GM23338 (cell line): ENCODE measurements around the gene S100P. TPM values are rescaled to one million over a fixed set of nuclear protein-coding genes. Genes with fewer than 3 reads are reported as not detected.

Experiments
- ATAC-seq: fragments of 200-7000 bp; cut with Tn5 transposase; 3 replicates; pipeline ENCODE4 v1.9.1; 2020
- DNase-seq: peaks from one replicate; pipeline ENCODE4 v3.0.0-alpha.2; 2015; ENCODE audit warnings: low spot score
- H2AFZ ChIP-seq: fragments of 200-600 bp; sonication (generic); 2 replicates; pipeline ENCODE4 v1.8.0; 2016; ENCODE audit warnings: antibody characterized with exemption, mild to moderate bottlenecking, moderate library complexity
- H3F3A ChIP-seq: fragments of 200-600 bp; sonication (generic); replicated peaks from 2 replicates; pipeline ENCODE4 v1.8.0; 2017; ENCODE audit warnings: antibody characterized with exemption, mixed run types, low read depth
- H3K27ac ChIP-seq: fragments of 200-600 bp; sonication (generic); 2 replicates; pipeline ENCODE4 v1.6.1; 2016; ENCODE audit warnings: low read depth
- H3K27me3 ChIP-seq: fragments of 200-600 bp; sonication (generic); 2 replicates; pipeline ENCODE4 v1.8.0; 2016; ENCODE audit warnings: mild to moderate bottlenecking, mixed run types, moderate library complexity; ENCODE audit not compliant: insufficient read depth
- H3K36me3 ChIP-seq: fragments of 200-600 bp; sonication (generic); 2 replicates; pipeline ENCODE4 v1.8.0; 2016; ENCODE audit warnings: mild to moderate bottlenecking; ENCODE audit not compliant: insufficient read depth
- H3K4me1 ChIP-seq: fragments of 200-600 bp; sonication (generic); 2 replicates; pipeline ENCODE4 v1.8.0; 2016; ENCODE audit warnings: mild to moderate bottlenecking, moderate library complexity; ENCODE audit not compliant: insufficient read depth
- H3K4me2 ChIP-seq: fragments of 200-600 bp; sonication (generic); 2 replicates; pipeline ENCODE4 v1.7.1; 2017; ENCODE audit warnings: mixed run types
- H3K4me3 ChIP-seq: fragments of 200-600 bp; sonication (generic); 2 replicates; pipeline ENCODE4 v1.6.1; 2016; ENCODE audit warnings: mixed run types
- H3K79me2 ChIP-seq: fragments of 200-600 bp; sonication (generic); replicated peaks from 2 replicates; pipeline ENCODE4 v1.8.0; 2017; ENCODE audit warnings: mild to moderate bottlenecking; ENCODE audit not compliant: insufficient read depth
- H3K9me2 ChIP-seq: fragments of 200-600 bp; sonication (generic); 2 replicates; pipeline ENCODE4 v1.8.0; 2017; ENCODE audit not compliant: insufficient read depth
- H4K20me1 ChIP-seq: fragments of 200-600 bp; sonication (generic); replicated peaks from 2 replicates; pipeline ENCODE4 v1.8.0; 2017; ENCODE audit warnings: mild to moderate bottlenecking; ENCODE audit not compliant: insufficient read depth
- H3K27ac Mint-ChIP-seq: 2 replicates; pipeline ENCODE4 v1.8.0; 2020; ENCODE audit warnings: inconsistent platforms, mild to moderate bottlenecking, moderate library complexity, mixed read lengths
- H3K27me3 Mint-ChIP-seq: 3 replicates; pipeline ENCODE4 v1.8.0; 2022; ENCODE audit warnings: low read depth, mild to moderate bottlenecking, moderate library complexity, mixed read lengths, inconsistent platforms; ENCODE audit not compliant: insufficient read depth, poor library complexity
- H3K36me3 Mint-ChIP-seq: 3 replicates; pipeline ENCODE4 v1.8.0; 2021; ENCODE audit warnings: low read depth, mild to moderate bottlenecking, inconsistent platforms, moderate library complexity, mixed read lengths
- H3K4me1 Mint-ChIP-seq: 3 replicates; pipeline ENCODE4 v1.8.0; 2020; ENCODE audit warnings: mild to moderate bottlenecking, inconsistent platforms, mixed read lengths
- H3K4me3 Mint-ChIP-seq: 3 replicates; pipeline ENCODE4 v1.8.0; 2021; ENCODE audit warnings: moderate library complexity, mild to moderate bottlenecking, inconsistent platforms, mixed read lengths
- H3K9me3 Mint-ChIP-seq: 3 replicates; pipeline ENCODE4 v1.8.0; 2020; ENCODE audit warnings: moderate library complexity, mild to moderate bottlenecking, inconsistent platforms, mixed read lengths
- CREB1 ChIP-seq: fragments of 250-450 bp; sonication (Bioruptor Pico); IDR thresholded peaks from 2 replicates; pipeline ENCODE4 v1.5.0; 2020; ENCODE audit warnings: low read depth, mild to moderate bottlenecking, moderate library complexity
- EZH2 ChIP-seq: fragments of 200-600 bp; sonication (generic); IDR thresholded peaks from one replicate; pipeline ENCODE4 v1.8.0; 2017; ENCODE audit warnings: antibody characterized with exemption, mild to moderate bottlenecking, low read depth; ENCODE audit not compliant: unreplicated experiment
- EZH2phosphoT487 ChIP-seq: fragments of 200-600 bp; sonication (generic); IDR thresholded peaks from one replicate; pipeline ENCODE4 v1.8.1; 2018; ENCODE audit warnings: antibody characterized with exemption; ENCODE audit not compliant: unreplicated experiment
- JUNB ChIP-seq: IDR thresholded peaks from one replicate; pipeline ENCODE4 v1.6.1; 2016; ENCODE audit warnings: antibody characterized with exemption; ENCODE audit not compliant: unreplicated experiment
- NANOG ChIP-seq: IDR thresholded peaks from 2 replicates; pipeline ENCODE4 v1.6.1; 2016; ENCODE audit warnings: antibody characterized with exemption, borderline replicate concordance
- POLR2AphosphoS5 ChIP-seq: IDR thresholded peaks from 2 replicates; pipeline ENCODE4 v1.6.1; 2016; ENCODE audit warnings: antibody characterized with exemption, low read depth
- STAT1 ChIP-seq: IDR thresholded peaks from one replicate; pipeline ENCODE4 v1.6.1; 2016; ENCODE audit warnings: antibody characterized with exemption; ENCODE audit not compliant: unreplicated experiment
- ZNF114 ChIP-seq: fragments of 250-450 bp; sonication (Bioruptor Pico); IDR thresholded peaks from 2 replicates; pipeline ENCODE4 v1.5.0; 2020; ENCODE audit warnings: mild to moderate bottlenecking, moderate library complexity
- ZNF331 ChIP-seq: fragments of 250-450 bp; sonication (Bioruptor Pico); IDR thresholded peaks from 2 replicates; pipeline ENCODE4 v1.5.0; 2020; ENCODE audit warnings: low read depth, mild to moderate bottlenecking, moderate library complexity
- polyA plus RNA-seq: library from polyadenylated mRNA; unstranded; fragments of >200 nt; fragmentation: Nextera tagmentation; extraction: Ambion mirVana; gene quantifications from 2 replicates; pipeline ENCODE4 v1.2.1, GENCODE V29; 2016
- total RNA-seq: library from RNA; depleted of rRNA; stranded (reverse); fragments of >200 nt; shearing (Covaris generic); gene quantifications from 2 replicates; pipeline ENCODE4 v1.2.3, GENCODE V29; 2014
- TF ChIP-seq, protein P1 (sequence below): IDR thresholded peaks from one replicate; pipeline ENCODE4 v1.6.1; 2018; ENCODE audit warnings: antibody characterized with exemption; ENCODE audit not compliant: unreplicated experiment
- TF ChIP-seq, protein P2 (sequence below), 2 experiments: fragments of 200-600 bp in 1 of 2; sonication (generic) in 1 of 2; conservative IDR thresholded peaks; 2 replicates each; pipeline versions ENCODE4 v1.5.1 to v1.6.1; 2016 to 2017; ENCODE audit warnings: antibody characterized with exemption in 2 of 2, low read depth in 2 of 2, mild to moderate bottlenecking in 2 of 2, moderate library complexity in 1 of 2
- TF ChIP-seq, protein P3 (sequence below): IDR thresholded peaks from 2 replicates; pipeline ENCODE4 v1.6.1; 2016; ENCODE audit warnings: antibody characterized with exemption
- TF ChIP-seq, protein P4 (sequence below): fragments of 250-450 bp; sonication (Bioruptor Pico); IDR thresholded peaks from 2 replicates; pipeline ENCODE4 v1.5.0; 2020; ENCODE audit warnings: mild to moderate bottlenecking, moderate library complexity

S100P gene
- total and polyA plus RNA-seq, 2 experiments from 2014 or later, result 0.32 TPM; not detected in 1

DNA sequence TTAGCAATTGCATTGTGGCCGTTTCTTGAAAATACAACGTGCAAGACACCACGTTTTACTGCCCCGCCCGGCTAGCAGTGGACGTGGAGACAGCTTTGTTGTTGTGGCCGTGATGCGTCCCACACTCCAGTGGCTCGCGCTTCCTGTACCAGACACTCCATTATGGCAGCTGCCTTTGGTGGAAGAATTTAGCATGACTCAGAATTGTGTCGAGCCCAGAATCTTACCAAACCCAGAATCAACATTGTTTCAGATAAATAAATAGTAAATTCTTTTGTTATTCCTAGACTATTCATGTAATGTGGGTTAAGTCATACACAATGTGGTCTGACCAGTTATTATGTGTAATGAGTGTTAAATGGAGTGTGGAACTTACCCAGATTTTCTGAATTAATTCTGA, 25.3 kb upstream of the S100P start:
- H3K27me3 Mint-ChIP-seq, result peaks cover 10% of the 10 kb centered on the region
- H3K4me3 Mint-ChIP-seq, result no peak overlapping the region
- H3K27me3 ChIP-seq, result peaks cover 10% of the 10 kb centered on the region
- H3K4me3 ChIP-seq, result no peak overlapping the region
- TF ChIP-seq EZH2 (no peak), ZNF114 (CRISPR knock-in tag) (no peak), EZH2phosphoT487 (no peak), CREB1 (CRISPR knock-in tag) (no peak), ZNF331 (CRISPR knock-in tag) (no peak), STAT1 (no peak), NANOG (no peak), POLR2AphosphoS5 (no peak), JUNB (no peak)
- TF ChIP-seq, protein P1, sequence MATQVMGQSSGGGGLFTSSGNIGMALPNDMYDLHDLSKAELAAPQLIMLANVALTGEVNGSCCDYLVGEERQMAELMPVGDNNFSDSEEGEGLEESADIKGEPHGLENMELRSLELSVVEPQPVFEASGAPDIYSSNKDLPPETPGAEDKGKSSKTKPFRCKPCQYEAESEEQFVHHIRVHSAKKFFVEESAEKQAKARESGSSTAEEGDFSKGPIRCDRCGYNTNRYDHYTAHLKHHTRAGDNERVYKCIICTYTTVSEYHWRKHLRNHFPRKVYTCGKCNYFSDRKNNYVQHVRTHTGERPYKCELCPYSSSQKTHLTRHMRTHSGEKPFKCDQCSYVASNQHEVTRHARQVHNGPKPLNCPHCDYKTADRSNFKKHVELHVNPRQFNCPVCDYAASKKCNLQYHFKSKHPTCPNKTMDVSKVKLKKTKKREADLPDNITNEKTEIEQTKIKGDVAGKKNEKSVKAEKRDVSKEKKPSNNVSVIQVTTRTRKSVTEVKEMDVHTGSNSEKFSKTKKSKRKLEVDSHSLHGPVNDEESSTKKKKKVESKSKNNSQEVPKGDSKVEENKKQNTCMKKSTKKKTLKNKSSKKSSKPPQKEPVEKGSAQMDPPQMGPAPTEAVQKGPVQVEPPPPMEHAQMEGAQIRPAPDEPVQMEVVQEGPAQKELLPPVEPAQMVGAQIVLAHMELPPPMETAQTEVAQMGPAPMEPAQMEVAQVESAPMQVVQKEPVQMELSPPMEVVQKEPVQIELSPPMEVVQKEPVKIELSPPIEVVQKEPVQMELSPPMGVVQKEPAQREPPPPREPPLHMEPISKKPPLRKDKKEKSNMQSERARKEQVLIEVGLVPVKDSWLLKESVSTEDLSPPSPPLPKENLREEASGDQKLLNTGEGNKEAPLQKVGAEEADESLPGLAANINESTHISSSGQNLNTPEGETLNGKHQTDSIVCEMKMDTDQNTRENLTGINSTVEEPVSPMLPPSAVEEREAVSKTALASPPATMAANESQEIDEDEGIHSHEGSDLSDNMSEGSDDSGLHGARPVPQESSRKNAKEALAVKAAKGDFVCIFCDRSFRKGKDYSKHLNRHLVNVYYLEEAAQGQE, result no peak
- TF ChIP-seq, protein P2, sequence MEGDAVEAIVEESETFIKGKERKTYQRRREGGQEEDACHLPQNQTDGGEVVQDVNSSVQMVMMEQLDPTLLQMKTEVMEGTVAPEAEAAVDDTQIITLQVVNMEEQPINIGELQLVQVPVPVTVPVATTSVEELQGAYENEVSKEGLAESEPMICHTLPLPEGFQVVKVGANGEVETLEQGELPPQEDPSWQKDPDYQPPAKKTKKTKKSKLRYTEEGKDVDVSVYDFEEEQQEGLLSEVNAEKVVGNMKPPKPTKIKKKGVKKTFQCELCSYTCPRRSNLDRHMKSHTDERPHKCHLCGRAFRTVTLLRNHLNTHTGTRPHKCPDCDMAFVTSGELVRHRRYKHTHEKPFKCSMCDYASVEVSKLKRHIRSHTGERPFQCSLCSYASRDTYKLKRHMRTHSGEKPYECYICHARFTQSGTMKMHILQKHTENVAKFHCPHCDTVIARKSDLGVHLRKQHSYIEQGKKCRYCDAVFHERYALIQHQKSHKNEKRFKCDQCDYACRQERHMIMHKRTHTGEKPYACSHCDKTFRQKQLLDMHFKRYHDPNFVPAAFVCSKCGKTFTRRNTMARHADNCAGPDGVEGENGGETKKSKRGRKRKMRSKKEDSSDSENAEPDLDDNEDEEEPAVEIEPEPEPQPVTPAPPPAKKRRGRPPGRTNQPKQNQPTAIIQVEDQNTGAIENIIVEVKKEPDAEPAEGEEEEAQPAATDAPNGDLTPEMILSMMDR (conservative IDR thresholded peaks at IDR 0.05; ENCODE audit: low read depth in 2 of 2), result no peak
- TF ChIP-seq, protein P3, sequence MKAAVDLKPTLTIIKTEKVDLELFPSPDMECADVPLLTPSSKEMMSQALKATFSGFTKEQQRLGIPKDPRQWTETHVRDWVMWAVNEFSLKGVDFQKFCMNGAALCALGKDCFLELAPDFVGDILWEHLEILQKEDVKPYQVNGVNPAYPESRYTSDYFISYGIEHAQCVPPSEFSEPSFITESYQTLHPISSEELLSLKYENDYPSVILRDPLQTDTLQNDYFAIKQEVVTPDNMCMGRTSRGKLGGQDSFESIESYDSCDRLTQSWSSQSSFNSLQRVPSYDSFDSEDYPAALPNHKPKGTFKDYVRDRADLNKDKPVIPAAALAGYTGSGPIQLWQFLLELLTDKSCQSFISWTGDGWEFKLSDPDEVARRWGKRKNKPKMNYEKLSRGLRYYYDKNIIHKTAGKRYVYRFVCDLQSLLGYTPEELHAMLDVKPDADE, result no peak
- TF ChIP-seq, protein P4, sequence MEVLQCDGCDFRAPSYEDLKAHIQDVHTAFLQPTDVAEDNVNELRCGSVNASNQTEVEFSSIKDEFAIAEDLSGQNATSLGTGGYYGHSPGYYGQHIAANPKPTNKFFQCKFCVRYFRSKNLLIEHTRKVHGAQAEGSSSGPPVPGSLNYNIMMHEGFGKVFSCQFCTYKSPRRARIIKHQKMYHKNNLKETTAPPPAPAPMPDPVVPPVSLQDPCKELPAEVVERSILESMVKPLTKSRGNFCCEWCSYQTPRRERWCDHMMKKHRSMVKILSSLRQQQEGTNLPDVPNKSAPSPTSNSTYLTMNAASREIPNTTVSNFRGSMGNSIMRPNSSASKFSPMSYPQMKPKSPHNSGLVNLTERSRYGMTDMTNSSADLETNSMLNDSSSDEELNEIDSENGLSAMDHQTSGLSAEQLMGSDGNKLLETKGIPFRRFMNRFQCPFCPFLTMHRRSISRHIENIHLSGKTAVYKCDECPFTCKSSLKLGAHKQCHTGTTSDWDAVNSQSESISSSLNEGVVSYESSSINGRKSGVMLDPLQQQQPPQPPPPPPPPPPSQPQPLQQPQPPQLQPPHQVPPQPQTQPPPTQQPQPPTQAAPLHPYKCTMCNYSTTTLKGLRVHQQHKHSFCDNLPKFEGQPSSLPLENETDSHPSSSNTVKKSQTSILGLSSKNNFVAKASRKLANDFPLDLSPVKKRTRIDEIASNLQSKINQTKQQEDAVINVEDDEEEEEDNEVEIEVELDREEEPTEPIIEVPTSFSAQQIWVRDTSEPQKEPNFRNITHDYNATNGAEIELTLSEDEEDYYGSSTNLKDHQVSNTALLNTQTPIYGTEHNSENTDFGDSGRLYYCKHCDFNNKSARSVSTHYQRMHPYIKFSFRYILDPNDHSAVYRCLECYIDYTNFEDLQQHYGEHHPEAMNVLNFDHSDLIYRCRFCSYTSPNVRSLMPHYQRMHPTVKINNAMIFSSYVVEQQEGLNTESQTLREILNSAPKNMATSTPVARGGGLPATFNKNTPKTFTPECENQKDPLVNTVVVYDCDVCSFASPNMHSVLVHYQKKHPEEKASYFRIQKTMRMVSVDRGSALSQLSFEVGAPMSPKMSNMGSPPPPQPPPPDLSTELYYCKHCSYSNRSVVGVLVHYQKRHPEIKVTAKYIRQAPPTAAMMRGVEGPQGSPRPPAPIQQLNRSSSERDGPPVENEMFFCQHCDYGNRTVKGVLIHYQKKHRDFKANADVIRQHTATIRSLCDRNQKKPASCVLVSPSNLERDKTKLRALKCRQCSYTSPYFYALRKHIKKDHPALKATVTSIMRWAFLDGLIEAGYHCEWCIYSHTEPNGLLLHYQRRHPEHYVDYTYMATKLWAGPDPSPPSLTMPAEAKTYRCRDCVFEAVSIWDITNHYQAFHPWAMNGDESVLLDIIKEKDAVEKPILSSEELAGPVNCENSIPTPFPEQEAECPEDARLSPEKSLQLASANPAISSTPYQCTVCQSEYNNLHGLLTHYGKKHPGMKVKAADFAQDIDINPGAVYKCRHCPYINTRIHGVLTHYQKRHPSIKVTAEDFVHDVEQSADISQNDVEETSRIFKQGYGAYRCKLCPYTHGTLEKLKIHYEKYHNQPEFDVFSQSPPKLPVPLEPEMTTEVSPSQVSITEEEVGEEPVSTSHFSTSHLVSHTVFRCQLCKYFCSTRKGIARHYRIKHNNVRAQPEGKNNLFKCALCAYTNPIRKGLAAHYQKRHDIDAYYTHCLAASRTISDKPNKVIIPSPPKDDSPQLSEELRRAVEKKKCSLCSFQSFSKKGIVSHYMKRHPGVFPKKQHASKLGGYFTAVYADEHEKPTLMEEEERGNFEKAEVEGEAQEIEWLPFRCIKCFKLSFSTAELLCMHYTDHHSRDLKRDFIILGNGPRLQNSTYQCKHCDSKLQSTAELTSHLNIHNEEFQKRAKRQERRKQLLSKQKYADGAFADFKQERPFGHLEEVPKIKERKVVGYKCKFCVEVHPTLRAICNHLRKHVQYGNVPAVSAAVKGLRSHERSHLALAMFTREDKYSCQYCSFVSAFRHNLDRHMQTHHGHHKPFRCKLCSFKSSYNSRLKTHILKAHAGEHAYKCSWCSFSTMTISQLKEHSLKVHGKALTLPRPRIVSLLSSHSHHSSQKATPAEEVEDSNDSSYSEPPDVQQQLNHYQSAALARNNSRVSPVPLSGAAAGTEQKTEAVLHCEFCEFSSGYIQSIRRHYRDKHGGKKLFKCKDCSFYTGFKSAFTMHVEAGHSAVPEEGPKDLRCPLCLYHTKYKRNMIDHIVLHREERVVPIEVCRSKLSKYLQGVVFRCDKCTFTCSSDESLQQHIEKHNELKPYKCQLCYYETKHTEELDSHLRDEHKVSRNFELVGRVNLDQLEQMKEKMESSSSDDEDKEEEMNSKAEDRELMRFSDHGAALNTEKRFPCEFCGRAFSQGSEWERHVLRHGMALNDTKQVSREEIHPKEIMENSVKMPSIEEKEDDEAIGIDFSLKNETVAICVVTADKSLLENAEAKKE, result no peak
- peaks cover 5% of the 10 kb centered on the region; the same call in 2 of the 3 replicates for H3K36me3 Mint-ChIP-seq
- no peaks in the 10 kb centered on the region for H4K20me1 ChIP-seq
- H3K79me2 ChIP-seq, result no peaks in the 10 kb centered on the region
- H3K4me1 Mint-ChIP-seq, result peaks cover 3% of the 10 kb centered on the region; the same call in 1 of the 3 replicates
- H3K27ac Mint-ChIP-seq, result no peak overlapping the region
- ATAC-seq (no peak), DNase-seq (no peak)
- H3K4me2 ChIP-seq, result no peak overlapping the region
- H3F3A ChIP-seq, result no peaks in the 10 kb centered on the region
- H3K4me1 ChIP-seq, result 0 out of 2 replicates have a peak, but pooled peaks cover 5% of the 10 kb centered on the region
- H3K9me2 ChIP-seq, result no peaks in the 10 kb centered on the region
- no peak overlapping the region for H3K27ac ChIP-seq
- H2AFZ ChIP-seq, result no peak overlapping the region
- H3K9me3 Mint-ChIP-seq, result peaks cover 4% of the 10 kb centered on the region
- H3K36me3 ChIP-seq, result no peaks in the 10 kb centered on the region
